GM23338 (cell line): ENCODE measurements around the gene GALNT14. TPM values are rescaled to one million over a fixed set of nuclear protein-coding genes. Genes with fewer than 3 reads are reported as not detected.

ENCODE experiments used
- ATAC-seq: fragments of 200-7000 bp; cut with Tn5 transposase; 3 replicates; pipeline ENCODE4 v1.9.1; 2020
- DNase-seq: peaks from one replicate; pipeline ENCODE4 v3.0.0-alpha.2; 2015; ENCODE audit warnings: low spot score
- H2AFZ ChIP-seq: fragments of 200-600 bp; sonication (generic); 2 replicates; pipeline ENCODE4 v1.8.0; 2016; ENCODE audit warnings: antibody characterized with exemption, mild to moderate bottlenecking, moderate library complexity
- H3F3A ChIP-seq: fragments of 200-600 bp; sonication (generic); replicated peaks from 2 replicates; pipeline ENCODE4 v1.8.0; 2017; ENCODE audit warnings: antibody characterized with exemption, mixed run types, low read depth
- H3K27ac ChIP-seq: fragments of 200-600 bp; sonication (generic); 2 replicates; pipeline ENCODE4 v1.6.1; 2016; ENCODE audit warnings: low read depth
- H3K27me3 ChIP-seq: fragments of 200-600 bp; sonication (generic); 2 replicates; pipeline ENCODE4 v1.8.0; 2016; ENCODE audit warnings: mild to moderate bottlenecking, mixed run types, moderate library complexity; ENCODE audit not compliant: insufficient read depth
- H3K36me3 ChIP-seq: fragments of 200-600 bp; sonication (generic); 2 replicates; pipeline ENCODE4 v1.8.0; 2016; ENCODE audit warnings: mild to moderate bottlenecking; ENCODE audit not compliant: insufficient read depth
- H3K4me1 ChIP-seq: fragments of 200-600 bp; sonication (generic); 2 replicates; pipeline ENCODE4 v1.8.0; 2016; ENCODE audit warnings: mild to moderate bottlenecking, moderate library complexity; ENCODE audit not compliant: insufficient read depth
- H3K4me2 ChIP-seq: fragments of 200-600 bp; sonication (generic); 2 replicates; pipeline ENCODE4 v1.7.1; 2017; ENCODE audit warnings: mixed run types
- H3K4me3 ChIP-seq: fragments of 200-600 bp; sonication (generic); 2 replicates; pipeline ENCODE4 v1.6.1; 2016; ENCODE audit warnings: mixed run types
- H3K79me2 ChIP-seq: fragments of 200-600 bp; sonication (generic); replicated peaks from 2 replicates; pipeline ENCODE4 v1.8.0; 2017; ENCODE audit warnings: mild to moderate bottlenecking; ENCODE audit not compliant: insufficient read depth
- H3K9me2 ChIP-seq: fragments of 200-600 bp; sonication (generic); 2 replicates; pipeline ENCODE4 v1.8.0; 2017; ENCODE audit not compliant: insufficient read depth
- H4K20me1 ChIP-seq: fragments of 200-600 bp; sonication (generic); replicated peaks from 2 replicates; pipeline ENCODE4 v1.8.0; 2017; ENCODE audit warnings: mild to moderate bottlenecking; ENCODE audit not compliant: insufficient read depth
- H3K27ac Mint-ChIP-seq: 2 replicates; pipeline ENCODE4 v1.8.0; 2020; ENCODE audit warnings: inconsistent platforms, mild to moderate bottlenecking, moderate library complexity, mixed read lengths
- H3K27me3 Mint-ChIP-seq: 3 replicates; pipeline ENCODE4 v1.8.0; 2022; ENCODE audit warnings: low read depth, mild to moderate bottlenecking, moderate library complexity, mixed read lengths, inconsistent platforms; ENCODE audit not compliant: insufficient read depth, poor library complexity
- H3K36me3 Mint-ChIP-seq: 3 replicates; pipeline ENCODE4 v1.8.0; 2021; ENCODE audit warnings: low read depth, mild to moderate bottlenecking, inconsistent platforms, moderate library complexity, mixed read lengths
- H3K4me1 Mint-ChIP-seq: 3 replicates; pipeline ENCODE4 v1.8.0; 2020; ENCODE audit warnings: mild to moderate bottlenecking, inconsistent platforms, mixed read lengths
- H3K4me3 Mint-ChIP-seq: 3 replicates; pipeline ENCODE4 v1.8.0; 2021; ENCODE audit warnings: moderate library complexity, mild to moderate bottlenecking, inconsistent platforms, mixed read lengths
- H3K9me3 Mint-ChIP-seq: 3 replicates; pipeline ENCODE4 v1.8.0; 2020; ENCODE audit warnings: moderate library complexity, mild to moderate bottlenecking, inconsistent platforms, mixed read lengths
- CREB1 ChIP-seq: fragments of 250-450 bp; sonication (Bioruptor Pico); IDR thresholded peaks from 2 replicates; pipeline ENCODE4 v1.5.0; 2020; ENCODE audit warnings: low read depth, mild to moderate bottlenecking, moderate library complexity
- CTCF ChIP-seq, 2 experiments: fragments of 200-600 bp in 1 of 2; sonication (generic) in 1 of 2; conservative IDR thresholded peaks; 2 replicates each; pipeline versions ENCODE4 v1.5.1 to v1.6.1; 2016 to 2017; ENCODE audit warnings: antibody characterized with exemption in 2 of 2, low read depth in 2 of 2, mild to moderate bottlenecking in 2 of 2, moderate library complexity in 1 of 2
- EZH2phosphoT487 ChIP-seq: fragments of 200-600 bp; sonication (generic); IDR thresholded peaks from one replicate; pipeline ENCODE4 v1.8.1; 2018; ENCODE audit warnings: antibody characterized with exemption; ENCODE audit not compliant: unreplicated experiment
- NANOG ChIP-seq: IDR thresholded peaks from 2 replicates; pipeline ENCODE4 v1.6.1; 2016; ENCODE audit warnings: antibody characterized with exemption, borderline replicate concordance
- REST ChIP-seq: IDR thresholded peaks from one replicate; pipeline ENCODE4 v1.6.1; 2018; ENCODE audit warnings: antibody characterized with exemption; ENCODE audit not compliant: unreplicated experiment
- ZNF114 ChIP-seq: fragments of 250-450 bp; sonication (Bioruptor Pico); IDR thresholded peaks from 2 replicates; pipeline ENCODE4 v1.5.0; 2020; ENCODE audit warnings: mild to moderate bottlenecking, moderate library complexity
- ZNF331 ChIP-seq: fragments of 250-450 bp; sonication (Bioruptor Pico); IDR thresholded peaks from 2 replicates; pipeline ENCODE4 v1.5.0; 2020; ENCODE audit warnings: low read depth, mild to moderate bottlenecking, moderate library complexity
- polyA plus RNA-seq: library from polyadenylated mRNA; unstranded; fragments of >200 nt; fragmentation: Nextera tagmentation; extraction: Ambion mirVana; gene quantifications from 2 replicates; pipeline ENCODE4 v1.2.1, GENCODE V29; 2016
- total RNA-seq: library from RNA; depleted of rRNA; stranded (reverse); fragments of >200 nt; shearing (Covaris generic); gene quantifications from 2 replicates; pipeline ENCODE4 v1.2.3, GENCODE V29; 2014
- TF ChIP-seq, protein P1 (sequence below): IDR thresholded peaks from 2 replicates; pipeline ENCODE4 v1.6.1; 2016; ENCODE audit warnings: antibody characterized with exemption
- TF ChIP-seq, protein P2 (sequence below): fragments of 250-450 bp; sonication (Bioruptor Pico); IDR thresholded peaks from 2 replicates; pipeline ENCODE4 v1.5.0; 2020; ENCODE audit warnings: mild to moderate bottlenecking, moderate library complexity

Gene GALNT14
- total and polyA plus RNA-seq, 2 experiments from 2014 or later: 5.4 to 7.7 TPM

GRCh38 chr2:31028417-31028816 is 109.8 kb downstream of the GALNT14 start (continued):
- TF ChIP-seq, protein P1, sequence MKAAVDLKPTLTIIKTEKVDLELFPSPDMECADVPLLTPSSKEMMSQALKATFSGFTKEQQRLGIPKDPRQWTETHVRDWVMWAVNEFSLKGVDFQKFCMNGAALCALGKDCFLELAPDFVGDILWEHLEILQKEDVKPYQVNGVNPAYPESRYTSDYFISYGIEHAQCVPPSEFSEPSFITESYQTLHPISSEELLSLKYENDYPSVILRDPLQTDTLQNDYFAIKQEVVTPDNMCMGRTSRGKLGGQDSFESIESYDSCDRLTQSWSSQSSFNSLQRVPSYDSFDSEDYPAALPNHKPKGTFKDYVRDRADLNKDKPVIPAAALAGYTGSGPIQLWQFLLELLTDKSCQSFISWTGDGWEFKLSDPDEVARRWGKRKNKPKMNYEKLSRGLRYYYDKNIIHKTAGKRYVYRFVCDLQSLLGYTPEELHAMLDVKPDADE: no peak
- TF ChIP-seq, protein P2, sequence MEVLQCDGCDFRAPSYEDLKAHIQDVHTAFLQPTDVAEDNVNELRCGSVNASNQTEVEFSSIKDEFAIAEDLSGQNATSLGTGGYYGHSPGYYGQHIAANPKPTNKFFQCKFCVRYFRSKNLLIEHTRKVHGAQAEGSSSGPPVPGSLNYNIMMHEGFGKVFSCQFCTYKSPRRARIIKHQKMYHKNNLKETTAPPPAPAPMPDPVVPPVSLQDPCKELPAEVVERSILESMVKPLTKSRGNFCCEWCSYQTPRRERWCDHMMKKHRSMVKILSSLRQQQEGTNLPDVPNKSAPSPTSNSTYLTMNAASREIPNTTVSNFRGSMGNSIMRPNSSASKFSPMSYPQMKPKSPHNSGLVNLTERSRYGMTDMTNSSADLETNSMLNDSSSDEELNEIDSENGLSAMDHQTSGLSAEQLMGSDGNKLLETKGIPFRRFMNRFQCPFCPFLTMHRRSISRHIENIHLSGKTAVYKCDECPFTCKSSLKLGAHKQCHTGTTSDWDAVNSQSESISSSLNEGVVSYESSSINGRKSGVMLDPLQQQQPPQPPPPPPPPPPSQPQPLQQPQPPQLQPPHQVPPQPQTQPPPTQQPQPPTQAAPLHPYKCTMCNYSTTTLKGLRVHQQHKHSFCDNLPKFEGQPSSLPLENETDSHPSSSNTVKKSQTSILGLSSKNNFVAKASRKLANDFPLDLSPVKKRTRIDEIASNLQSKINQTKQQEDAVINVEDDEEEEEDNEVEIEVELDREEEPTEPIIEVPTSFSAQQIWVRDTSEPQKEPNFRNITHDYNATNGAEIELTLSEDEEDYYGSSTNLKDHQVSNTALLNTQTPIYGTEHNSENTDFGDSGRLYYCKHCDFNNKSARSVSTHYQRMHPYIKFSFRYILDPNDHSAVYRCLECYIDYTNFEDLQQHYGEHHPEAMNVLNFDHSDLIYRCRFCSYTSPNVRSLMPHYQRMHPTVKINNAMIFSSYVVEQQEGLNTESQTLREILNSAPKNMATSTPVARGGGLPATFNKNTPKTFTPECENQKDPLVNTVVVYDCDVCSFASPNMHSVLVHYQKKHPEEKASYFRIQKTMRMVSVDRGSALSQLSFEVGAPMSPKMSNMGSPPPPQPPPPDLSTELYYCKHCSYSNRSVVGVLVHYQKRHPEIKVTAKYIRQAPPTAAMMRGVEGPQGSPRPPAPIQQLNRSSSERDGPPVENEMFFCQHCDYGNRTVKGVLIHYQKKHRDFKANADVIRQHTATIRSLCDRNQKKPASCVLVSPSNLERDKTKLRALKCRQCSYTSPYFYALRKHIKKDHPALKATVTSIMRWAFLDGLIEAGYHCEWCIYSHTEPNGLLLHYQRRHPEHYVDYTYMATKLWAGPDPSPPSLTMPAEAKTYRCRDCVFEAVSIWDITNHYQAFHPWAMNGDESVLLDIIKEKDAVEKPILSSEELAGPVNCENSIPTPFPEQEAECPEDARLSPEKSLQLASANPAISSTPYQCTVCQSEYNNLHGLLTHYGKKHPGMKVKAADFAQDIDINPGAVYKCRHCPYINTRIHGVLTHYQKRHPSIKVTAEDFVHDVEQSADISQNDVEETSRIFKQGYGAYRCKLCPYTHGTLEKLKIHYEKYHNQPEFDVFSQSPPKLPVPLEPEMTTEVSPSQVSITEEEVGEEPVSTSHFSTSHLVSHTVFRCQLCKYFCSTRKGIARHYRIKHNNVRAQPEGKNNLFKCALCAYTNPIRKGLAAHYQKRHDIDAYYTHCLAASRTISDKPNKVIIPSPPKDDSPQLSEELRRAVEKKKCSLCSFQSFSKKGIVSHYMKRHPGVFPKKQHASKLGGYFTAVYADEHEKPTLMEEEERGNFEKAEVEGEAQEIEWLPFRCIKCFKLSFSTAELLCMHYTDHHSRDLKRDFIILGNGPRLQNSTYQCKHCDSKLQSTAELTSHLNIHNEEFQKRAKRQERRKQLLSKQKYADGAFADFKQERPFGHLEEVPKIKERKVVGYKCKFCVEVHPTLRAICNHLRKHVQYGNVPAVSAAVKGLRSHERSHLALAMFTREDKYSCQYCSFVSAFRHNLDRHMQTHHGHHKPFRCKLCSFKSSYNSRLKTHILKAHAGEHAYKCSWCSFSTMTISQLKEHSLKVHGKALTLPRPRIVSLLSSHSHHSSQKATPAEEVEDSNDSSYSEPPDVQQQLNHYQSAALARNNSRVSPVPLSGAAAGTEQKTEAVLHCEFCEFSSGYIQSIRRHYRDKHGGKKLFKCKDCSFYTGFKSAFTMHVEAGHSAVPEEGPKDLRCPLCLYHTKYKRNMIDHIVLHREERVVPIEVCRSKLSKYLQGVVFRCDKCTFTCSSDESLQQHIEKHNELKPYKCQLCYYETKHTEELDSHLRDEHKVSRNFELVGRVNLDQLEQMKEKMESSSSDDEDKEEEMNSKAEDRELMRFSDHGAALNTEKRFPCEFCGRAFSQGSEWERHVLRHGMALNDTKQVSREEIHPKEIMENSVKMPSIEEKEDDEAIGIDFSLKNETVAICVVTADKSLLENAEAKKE (CRISPR knock-in tag): no peak
- no peak for TF ChIP-seq EZH2phosphoT487

DNA sequence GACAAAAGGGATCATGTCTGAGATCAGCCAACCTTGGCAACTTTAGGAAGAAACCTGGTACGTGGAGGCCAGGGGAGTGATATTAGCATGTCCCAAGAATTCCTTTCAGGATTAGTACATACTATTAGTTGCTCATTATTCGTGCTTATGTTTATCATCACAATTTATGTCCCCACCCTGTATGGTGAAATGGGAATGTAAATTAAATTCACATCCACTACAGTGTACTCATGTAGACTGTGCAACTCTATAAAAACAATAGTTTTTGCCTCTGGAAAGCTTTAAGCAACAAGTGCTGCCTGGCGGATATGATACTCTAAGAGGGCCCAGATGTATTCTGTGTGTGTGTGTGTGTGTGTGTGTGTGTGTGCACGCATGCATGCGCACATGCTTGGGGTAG is 110.7 kb downstream of the GALNT14 start:
- no peak overlapping the region for H3K4me2 ChIP-seq
- DNase-seq (no peak), ATAC-seq (no peak)
- Mint-ChIP-seq H3K27me3 (peaks cover 7% of the 10 kb centered on the region), H3K4me1 (peaks cover 25% of the 10 kb centered on the region), H3K27ac (no peak overlapping the region), H3K9me3 (no peaks in the 10 kb centered on the region; the same call in 2 of the 3 replicates), H3K4me3 (no peak overlapping the region), H3K36me3 (no peaks in the 10 kb centered on the region; the same call in 2 of the 3 replicates)
- no peaks in the 10 kb centered on the region for H3K36me3 ChIP-seq
- H3K79me2 ChIP-seq: no peaks in the 10 kb centered on the region
- H3K4me1 ChIP-seq: no peaks in the 10 kb centered on the region
- H4K20me1 ChIP-seq: no peaks in the 10 kb centered on the region
- no peak overlapping the region for H3K4me3 ChIP-seq
- no peak overlapping the region for H3K27ac ChIP-seq
- no peak overlapping the region for H2AFZ ChIP-seq
- H3K27me3 ChIP-seq: no peaks in the 10 kb centered on the region
- peaks cover 3% of the 10 kb centered on the region; the same call in 1 of the 2 replicates for H3K9me2 ChIP-seq
- no peaks in the 10 kb centered on the region for H3F3A ChIP-seq
- no peak for TF ChIP-seq REST
- TF ChIP-seq CTCF (conservative IDR thresholded peaks at IDR 0.05; ENCODE audit: low read depth in 2 of 2): no peak
- no peak for TF ChIP-seq NANOG
- TF ChIP-seq ZNF114: no peak
- no peak for TF ChIP-seq CREB1
- TF ChIP-seq EZH2phosphoT487: no peak
- TF ChIP-seq ZNF331 (CRISPR knock-in tag): no peak
